GM12872 (cell line): Measurements from ENCODE around the gene OLR1.
A peak's percentile ranks its signal among the peaks of the same experiment; 100 is the strongest.

ENCODE experiments used
- CTCF ChIP-seq: IDR thresholded peaks from 3 replicates; pipeline ENCODE4 v1.5.1; 2011; ENCODE audit warnings: low read depth, mild to moderate bottlenecking, low read length, moderate library complexity; ENCODE audit not compliant: insufficient read depth

OLR1 gene

DNA sequence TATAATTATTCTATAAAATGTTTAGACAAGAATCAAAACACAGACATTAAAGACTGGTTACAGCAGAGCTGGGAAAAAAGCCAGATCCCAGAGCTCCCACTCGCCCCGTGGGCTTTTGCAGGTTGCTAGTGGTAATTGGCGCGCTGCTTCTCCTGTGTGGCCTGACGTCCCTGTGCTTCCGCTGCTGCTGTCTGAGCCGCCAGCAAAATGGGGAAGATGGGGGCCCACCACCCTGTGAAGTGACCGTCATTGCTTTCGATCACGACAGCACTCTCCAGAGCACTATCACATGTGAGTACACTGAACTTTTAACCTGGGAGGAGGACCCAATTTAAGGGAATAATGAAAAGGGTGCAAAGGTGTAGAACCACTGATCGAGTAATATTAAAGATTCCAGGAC, 14.4 kb upstream of the OLR1 start:
- no peak for TF ChIP-seq CTCF

DNA sequence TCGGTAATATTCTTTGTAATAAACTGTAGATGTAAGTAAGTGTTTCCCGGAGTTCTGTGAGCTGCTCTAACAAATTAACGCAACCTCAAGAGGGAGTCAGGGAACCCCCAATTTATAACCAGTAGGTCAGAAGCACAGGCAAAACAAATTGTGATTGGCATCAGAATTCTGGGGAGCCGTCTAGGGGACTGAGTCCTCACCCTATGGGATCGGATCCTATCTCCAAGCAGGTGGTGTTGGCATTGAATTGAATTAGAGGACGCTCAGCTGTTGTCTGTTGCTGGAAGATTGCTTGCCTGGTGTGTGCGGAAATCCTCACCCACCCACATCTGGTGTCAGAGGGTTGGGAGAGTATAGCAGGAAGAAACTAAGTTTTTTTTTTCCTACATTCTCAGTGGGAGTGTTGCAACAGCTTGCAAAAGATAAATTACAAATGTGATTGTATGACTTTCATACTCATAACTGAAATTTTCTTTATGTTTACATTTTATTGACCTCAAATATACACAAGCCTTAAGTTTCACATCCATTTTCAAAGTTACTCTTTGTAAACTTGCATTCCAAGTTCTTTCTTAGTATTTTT, 12.4 kb upstream of the OLR1 start:
- no peak for TF ChIP-seq CTCF

DNA sequence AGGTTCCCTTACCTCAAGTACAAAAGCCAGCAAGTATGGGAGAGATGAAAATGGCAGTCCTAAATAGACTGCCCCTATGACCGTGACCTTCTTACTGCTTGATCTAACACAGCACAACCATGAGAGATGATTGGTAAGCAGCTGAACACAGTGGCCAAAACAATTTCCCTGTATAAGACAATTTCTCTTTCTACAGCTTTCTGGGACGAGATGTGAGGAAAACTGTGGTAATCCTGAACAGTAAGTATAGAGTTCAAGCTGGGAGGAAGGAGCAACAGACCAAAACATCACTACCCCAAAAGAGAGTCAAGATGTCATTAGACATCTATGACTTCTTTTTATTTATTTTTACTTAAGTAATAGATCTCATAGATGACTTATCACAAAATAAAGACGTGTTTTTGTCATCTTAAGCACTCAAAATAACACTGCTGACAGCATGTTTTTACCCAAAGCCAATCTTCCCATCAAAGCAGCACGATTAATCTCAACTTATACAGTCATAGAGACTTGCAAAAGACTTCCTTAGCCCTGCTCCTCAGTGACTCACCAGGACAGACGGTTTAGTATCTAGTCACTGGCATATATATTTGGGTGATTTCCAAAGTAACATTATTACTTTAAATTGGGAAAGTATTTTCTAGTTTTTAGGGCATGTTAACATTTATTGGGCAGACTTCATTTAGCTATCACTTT, 10.6 kb upstream of the OLR1 start:
- TF ChIP-seq CTCF = no peak

DNA sequence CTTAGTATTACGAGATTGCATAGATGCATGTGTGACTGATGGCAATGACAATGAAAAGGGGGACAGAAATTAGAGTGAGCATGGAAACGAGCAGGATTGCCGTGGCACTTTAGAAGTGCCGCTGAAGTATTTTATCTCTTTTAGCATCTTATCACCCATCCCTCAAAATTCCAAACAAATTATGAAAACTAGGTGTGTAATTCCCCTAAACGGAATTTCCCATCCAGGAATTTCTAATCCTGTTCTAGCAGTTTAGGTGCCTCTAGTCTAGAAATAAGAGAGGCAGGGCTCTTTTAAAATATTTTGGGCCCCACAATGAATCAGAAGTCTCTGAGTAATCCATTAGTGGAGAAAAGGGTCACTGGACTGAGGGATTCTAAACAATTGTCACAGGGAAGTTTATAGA, 7.8 kb upstream of the OLR1 start:
- no peak for TF ChIP-seq CTCF

DNA sequence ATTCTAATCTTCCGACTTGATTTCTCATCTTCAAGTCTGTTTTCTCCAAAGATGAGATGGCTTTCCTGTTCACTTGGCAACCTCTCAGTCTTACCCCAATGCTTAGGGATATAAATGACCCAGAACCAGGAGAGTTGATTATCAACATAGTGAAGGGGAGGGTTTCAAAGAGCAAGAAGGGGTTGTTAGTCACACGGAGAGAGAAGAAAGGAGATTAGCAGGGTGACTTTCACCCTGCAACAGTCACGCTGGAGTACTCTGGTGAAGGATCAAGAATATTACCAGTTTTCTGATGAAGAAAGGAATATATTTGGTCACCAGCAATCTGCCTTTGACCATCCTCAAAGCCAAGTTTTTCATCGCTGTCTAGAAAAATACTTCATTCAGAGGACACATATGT, 6.9 kb upstream of the OLR1 start, which contains the start of gene TMEM52B:
TMEM52B (plus strand) TSS at position 212 of the 400 bp plus-strand sequence. CDS start 543 bp downstream, outside the sequence.
- no peak for TF ChIP-seq CTCF

- TF ChIP-seq CTCF = 0 out of 3 replicates have a peak, but pooled peaks have one; percentile 5
These were observed 4.1 kb upstream of the OLR1 start for GRCh38 chr12:10175846-10176636.

DNA sequence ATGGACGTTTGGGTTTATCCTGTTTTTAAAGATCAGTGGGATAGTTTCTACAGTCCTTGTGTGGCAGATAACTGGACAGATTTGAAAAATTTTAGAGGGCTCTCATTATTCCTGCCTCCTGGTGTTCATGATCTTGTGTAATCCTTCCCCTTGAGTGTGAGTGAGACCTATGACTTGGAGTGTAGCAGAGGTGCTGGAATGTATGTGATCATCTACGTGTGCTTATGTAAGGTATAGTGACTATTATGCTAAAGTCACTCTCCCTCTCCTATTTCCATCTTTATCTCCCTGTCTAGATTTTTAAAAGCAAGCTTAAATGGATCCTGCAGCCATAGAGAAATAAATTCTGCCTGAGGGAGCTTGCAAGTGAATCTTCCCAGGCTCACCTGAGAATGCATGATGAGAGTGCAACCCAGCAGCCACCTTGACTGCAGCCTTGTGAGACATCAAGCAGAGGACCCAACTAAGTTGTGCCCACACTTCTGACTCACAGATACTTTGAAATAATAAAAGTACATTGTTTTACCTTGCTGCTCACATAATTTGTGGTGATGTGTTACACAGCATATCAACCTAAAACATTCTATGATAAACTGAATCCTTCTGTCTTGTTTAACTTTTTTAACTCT, 3.2 kb upstream of the OLR1 start:
- TF ChIP-seq CTCF = no peak
